ENCODE data around the gene GTF2B. TPM values are rescaled to one million over a fixed set of nuclear protein-coding genes. Genes with fewer than 3 reads are reported as not detected.
"Not testable (repeated sequence)": the region's sequence is repeated elsewhere in the genome, so short reads cannot be mapped to it uniquely, and the experiment has no call there.

GTF2B gene
- total RNA-seq, 6 experiments from 2014 or later, result 8.8 to 21.6 (median 15.9) TPM

DNA sequence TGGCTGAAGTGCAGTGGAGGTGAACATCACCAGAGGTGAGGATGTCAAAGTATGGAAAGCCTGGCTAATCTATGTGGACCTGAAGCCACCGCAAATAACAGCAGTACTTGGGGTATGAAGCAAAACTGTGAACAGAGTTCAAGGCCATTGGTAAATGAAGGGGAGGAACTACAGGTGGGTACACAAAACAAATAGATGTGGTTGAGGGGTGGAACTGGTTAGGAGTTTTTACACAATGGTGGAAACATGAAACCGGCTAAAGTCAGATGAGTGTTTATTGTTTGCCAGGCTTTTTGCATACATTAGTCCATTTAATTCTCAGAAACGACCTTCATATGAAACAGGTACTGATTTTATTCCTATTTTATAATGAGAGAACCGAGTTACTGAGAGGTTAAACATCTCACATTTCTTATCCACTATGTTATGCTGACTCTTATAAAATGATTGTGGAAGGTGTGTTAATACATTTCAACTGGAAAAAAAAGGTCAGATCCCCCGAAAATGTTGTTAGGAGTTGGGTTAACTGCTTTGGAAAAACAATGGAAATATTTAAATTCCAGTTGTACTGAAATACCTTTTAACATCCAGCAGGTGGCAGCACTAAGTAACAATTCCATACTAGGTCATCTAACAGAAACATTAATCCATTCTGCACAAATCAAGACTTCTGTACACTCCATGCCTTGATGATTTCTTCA, 44.3 kb upstream of the GTF2B start:
- H3K27me3 ChIP-seq, result no peaks in the 10 kb centered on the region
- peaks cover 0 to 19% (median 0%) of the 10 kb centered on the region in 4 donors for H3K36me3 ChIP-seq
- H3K4me1 ChIP-seq, result no peaks in the 10 kb centered on the region
- intact Hi-C loops (cut with DNase I), result no loop called here
- no peak overlapping the region for H3K4me3 ChIP-seq
- no peak overlapping the region for H3K27ac ChIP-seq
- ATAC-seq (peak; percentile 69 to 86 (median 76)), DNase-seq (no peak)
- no peaks in the 10 kb centered on the region for H3K9me3 ChIP-seq
- TF ChIP-seq, protein P1, sequence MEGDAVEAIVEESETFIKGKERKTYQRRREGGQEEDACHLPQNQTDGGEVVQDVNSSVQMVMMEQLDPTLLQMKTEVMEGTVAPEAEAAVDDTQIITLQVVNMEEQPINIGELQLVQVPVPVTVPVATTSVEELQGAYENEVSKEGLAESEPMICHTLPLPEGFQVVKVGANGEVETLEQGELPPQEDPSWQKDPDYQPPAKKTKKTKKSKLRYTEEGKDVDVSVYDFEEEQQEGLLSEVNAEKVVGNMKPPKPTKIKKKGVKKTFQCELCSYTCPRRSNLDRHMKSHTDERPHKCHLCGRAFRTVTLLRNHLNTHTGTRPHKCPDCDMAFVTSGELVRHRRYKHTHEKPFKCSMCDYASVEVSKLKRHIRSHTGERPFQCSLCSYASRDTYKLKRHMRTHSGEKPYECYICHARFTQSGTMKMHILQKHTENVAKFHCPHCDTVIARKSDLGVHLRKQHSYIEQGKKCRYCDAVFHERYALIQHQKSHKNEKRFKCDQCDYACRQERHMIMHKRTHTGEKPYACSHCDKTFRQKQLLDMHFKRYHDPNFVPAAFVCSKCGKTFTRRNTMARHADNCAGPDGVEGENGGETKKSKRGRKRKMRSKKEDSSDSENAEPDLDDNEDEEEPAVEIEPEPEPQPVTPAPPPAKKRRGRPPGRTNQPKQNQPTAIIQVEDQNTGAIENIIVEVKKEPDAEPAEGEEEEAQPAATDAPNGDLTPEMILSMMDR (IDR thresholded peaks at IDR 0.05), result peak; percentile 63 to 73 (median 69)
- no peak for TF ChIP-seq POLR2A (IDR thresholded peaks at IDR 0.05)
- WGBS (ENCODE audit: insufficient coverage, low coverage, low lambda C conversion rate, missing lambda C conversion rate), result 51% methylated on average over 5 of the region's 5 CpGs

DNA sequence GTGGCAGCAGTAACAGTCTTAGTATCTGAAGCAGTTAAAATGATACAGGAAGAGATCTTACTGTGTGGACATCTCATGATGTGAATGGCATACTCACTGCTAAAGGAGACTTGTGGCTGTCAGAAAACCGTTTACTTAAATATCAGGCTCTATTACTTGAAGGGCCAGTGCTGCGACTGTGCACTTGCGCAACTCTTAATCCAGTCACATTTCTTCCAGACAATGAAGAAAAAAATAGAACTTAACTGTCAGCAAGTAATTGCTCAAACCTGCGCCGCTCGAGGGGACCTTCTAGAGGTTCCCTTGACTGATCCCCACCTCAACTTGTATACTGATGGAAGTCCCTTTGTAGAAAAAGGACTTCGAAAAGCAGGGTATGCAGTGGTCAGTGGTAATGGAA, 38.8 kb upstream of the GTF2B start:
- H3K9me3 ChIP-seq; ATAC-seq; intact Hi-C loops (cut with DNase I); DNase-seq; H3K4me1 ChIP-seq; H3K27me3 ChIP-seq; H3K36me3 ChIP-seq; H3K4me3 ChIP-seq; H3K27ac ChIP-seq: not testable (repeated sequence)
- 87% methylated on average over 7 of the region's 7 CpGs for WGBS (ENCODE audit: insufficient coverage, low coverage, low lambda C conversion rate, missing lambda C conversion rate)

DNA sequence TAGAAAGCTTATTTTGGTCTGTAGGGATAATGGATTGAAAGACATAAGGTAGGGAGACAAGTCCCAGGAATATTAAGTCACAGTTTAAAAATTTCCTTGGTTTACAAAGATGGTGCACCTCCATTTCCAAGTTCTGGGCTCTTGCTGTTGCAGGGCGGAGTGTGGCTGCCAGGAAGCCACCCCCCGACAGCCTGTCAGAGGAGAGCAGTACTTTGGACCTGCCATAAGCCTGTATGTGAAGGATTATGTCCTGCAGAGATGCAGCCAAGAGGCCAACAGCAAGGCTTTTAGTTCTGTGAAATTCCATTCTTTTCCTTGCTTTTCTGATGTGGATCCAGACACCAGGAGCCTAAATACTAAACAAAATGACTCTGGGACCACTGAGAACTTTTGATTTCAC, 31.9 kb upstream of the GTF2B start:
- H3K9me3 ChIP-seq, result no peaks in the 10 kb centered on the region
- H3K36me3 ChIP-seq, result peaks cover 0 to 11% (median 0%) of the 10 kb centered on the region in 4 donors
- intact Hi-C loops (cut with DNase I), result no loop called here
- H3K27ac ChIP-seq, result no peak overlapping the region
- no peak overlapping the region for H3K4me3 ChIP-seq
- no peak for DNase-seq
- H3K4me1 ChIP-seq, result no peaks in the 10 kb centered on the region
- no peak for ATAC-seq
- TF ChIP-seq POLR2A (IDR thresholded peaks at IDR 0.05), result no peak
- TF ChIP-seq, protein P1 (IDR thresholded peaks at IDR 0.05), result no peak
- H3K27me3 ChIP-seq, result no peaks in the 10 kb centered on the region
- 100% methylated on average over 2 of the region's 2 CpGs for WGBS (ENCODE audit: insufficient coverage, low coverage, low lambda C conversion rate, missing lambda C conversion rate)

DNA sequence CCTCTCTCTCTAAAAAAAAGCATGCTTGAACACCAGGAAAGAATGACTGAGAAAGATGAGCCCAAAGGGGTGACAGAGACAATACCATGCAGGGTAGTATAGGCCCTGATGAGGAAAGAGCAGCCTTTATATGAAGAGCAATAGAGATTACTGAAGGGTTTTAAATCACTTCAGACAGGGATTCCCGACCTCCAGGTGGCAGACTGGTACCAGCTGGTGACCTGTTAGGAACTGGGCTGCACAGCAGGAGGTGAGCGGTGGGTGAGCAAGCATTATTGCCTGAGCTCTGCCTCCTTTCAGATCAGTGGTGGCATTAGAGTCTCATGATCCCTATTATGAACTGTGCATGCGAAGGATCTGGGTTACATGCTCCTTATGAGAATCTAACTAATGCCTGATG, 30.8 kb upstream of the GTF2B start:
- DNase-seq (no peak), ATAC-seq (no peak)
- intact Hi-C loops (cut with DNase I), result no loop called here
- WGBS (ENCODE audit: insufficient coverage, low coverage, low lambda C conversion rate, missing lambda C conversion rate), result no CpG with 5 or more reads among the region's 3 CpGs
- H3K4me3 ChIP-seq, result no peak overlapping the region
- no peak for TF ChIP-seq POLR2A (IDR thresholded peaks at IDR 0.05)
- TF ChIP-seq, protein P1 (IDR thresholded peaks at IDR 0.05), result no peak
- H3K9me3 ChIP-seq, result peaks cover 0 to 5% (median under 1%) of the 10 kb centered on the region in 4 donors
- H3K36me3 ChIP-seq, result peaks cover 0 to 11% (median 0%) of the 10 kb centered on the region in 4 donors
- H3K4me1 ChIP-seq, result no peaks in the 10 kb centered on the region
- H3K27me3 ChIP-seq, result no peaks in the 10 kb centered on the region
- H3K27ac ChIP-seq, result no peak overlapping the region

- peaks cover 0 to 5% (median 2%) of the 10 kb centered on the region in 4 donors for H3K9me3 ChIP-seq
- WGBS (ENCODE audit: insufficient coverage, low coverage, low lambda C conversion rate, missing lambda C conversion rate), result 100% methylated on average over 1 of the region's 1 CpG
- no peaks in the 10 kb centered on the region for H3K27me3 ChIP-seq
- no peaks in the 10 kb centered on the region for H3K4me1 ChIP-seq
- peaks cover 0 to 11% (median 0%) of the 10 kb centered on the region in 4 donors for H3K36me3 ChIP-seq
- no peak overlapping the region for H3K27ac ChIP-seq
- no peak overlapping the region for H3K4me3 ChIP-seq
- no peak for TF ChIP-seq POLR2A (IDR thresholded peaks at IDR 0.05)
- TF ChIP-seq, protein P1 (IDR thresholded peaks at IDR 0.05), result no peak
- no peak for DNase-seq
- intact Hi-C loops (cut with DNase I), result no loop called here
- no peak for ATAC-seq
Observed at GRCh38 chr1:88920845-88921244, 29.5 kb upstream of the GTF2B start.

Measured in right lobe of liver (tissue), 6 donors.